ENCODE data around the gene ATP2B2.
A peak's percentile ranks its signal among the peaks of the same experiment; 100 is the strongest.

The ATP2B2 gene

GRCh38 chr3:10379161-10379560 is 126.2 kb downstream of the ATP2B2 start:
- DNase-seq: no peak

GRCh38 chr3:10378742-10379141 is 126.6 kb downstream of the ATP2B2 start:
- DNase-seq: no peak

- no peak for DNase-seq
Measured at GRCh38 chr3:10378246-10378645, 127.1 kb downstream of the ATP2B2 start.

- no peak for DNase-seq
Measured at GRCh38 chr3:10377148-10377725, 128.1 kb downstream of the ATP2B2 start.

GRCh38 chr3:10376353-10376752 is 129.0 kb downstream of the ATP2B2 start:
- no peak for DNase-seq

GRCh38 chr3:10375296-10376053 is 129.9 kb downstream of the ATP2B2 start:
- DNase-seq: no peak

- no peak for DNase-seq
Measured at GRCh38 chr3:10374311-10374710, 131.1 kb downstream of the ATP2B2 start.

GRCh38 chr3:10373686-10374261 is 131.6 kb downstream of the ATP2B2 start:
- no peak for DNase-seq

GRCh38 chr3:10371789-10372188 is 133.6 kb downstream of the ATP2B2 start:
- DNase-seq: no peak

- DNase-seq: no peak
Measured at GRCh38 chr3:10371167-10371566, 134.2 kb downstream of the ATP2B2 start.

- DNase-seq: no peak
Measured at GRCh38 chr3:10370429-10370828, 135.0 kb downstream of the ATP2B2 start.

GRCh38 chr3:10368512-10368911 is 136.9 kb downstream of the ATP2B2 start:
- no peak for DNase-seq

GRCh38 chr3:10367506-10367905 is 137.9 kb downstream of the ATP2B2 start:
- no peak for DNase-seq

- DNase-seq: peak; percentile 34 to 47
Measured at GRCh38 chr3:10366651-10367101, 138.7 kb downstream of the ATP2B2 start.

- DNase-seq: no peak
Measured at GRCh38 chr3:10365791-10366190, 139.6 kb downstream of the ATP2B2 start.

- DNase-seq: no peak
Measured at GRCh38 chr3:10365316-10365715, 140.1 kb downstream of the ATP2B2 start.

- DNase-seq: no peak
Measured at GRCh38 chr3:10364806-10365205, 140.6 kb downstream of the ATP2B2 start.

GRCh38 chr3:10363935-10364334 is 141.5 kb downstream of the ATP2B2 start:
- no peak for DNase-seq

GRCh38 chr3:10361375-10361774 is 144.0 kb downstream of the ATP2B2 start:
- no peak for DNase-seq

- DNase-seq: no peak
Measured at GRCh38 chr3:10360478-10360877, 144.9 kb downstream of the ATP2B2 start.

GRCh38 chr3:10359761-10360161 is 145.6 kb downstream of the ATP2B2 start:
- DNase-seq: no peak

GRCh38 chr3:10358309-10358980 is 146.9 kb downstream of the ATP2B2 start:
- no peak for DNase-seq

- no peak for DNase-seq
Measured at GRCh38 chr3:10357592-10358308, 147.6 kb downstream of the ATP2B2 start.
